Activated CD8-positive, alpha-beta memory T cell treated with anti-CD3 and anti-CD28 coated beads, Interleukin-2, amount 50 U/mL, for 48 hours (primary cell): ENCODE measurements around the gene ZNF236.
"Not testable (repeated sequence)": the region's sequence is repeated elsewhere in the genome, so short reads cannot be mapped to it uniquely, and the experiment has no call there.

Experiments
- DNase-seq: peaks from one replicate; pipeline ENCODE4 v3.0.0-alpha.2; 2020

ZNF236 gene

DNA sequence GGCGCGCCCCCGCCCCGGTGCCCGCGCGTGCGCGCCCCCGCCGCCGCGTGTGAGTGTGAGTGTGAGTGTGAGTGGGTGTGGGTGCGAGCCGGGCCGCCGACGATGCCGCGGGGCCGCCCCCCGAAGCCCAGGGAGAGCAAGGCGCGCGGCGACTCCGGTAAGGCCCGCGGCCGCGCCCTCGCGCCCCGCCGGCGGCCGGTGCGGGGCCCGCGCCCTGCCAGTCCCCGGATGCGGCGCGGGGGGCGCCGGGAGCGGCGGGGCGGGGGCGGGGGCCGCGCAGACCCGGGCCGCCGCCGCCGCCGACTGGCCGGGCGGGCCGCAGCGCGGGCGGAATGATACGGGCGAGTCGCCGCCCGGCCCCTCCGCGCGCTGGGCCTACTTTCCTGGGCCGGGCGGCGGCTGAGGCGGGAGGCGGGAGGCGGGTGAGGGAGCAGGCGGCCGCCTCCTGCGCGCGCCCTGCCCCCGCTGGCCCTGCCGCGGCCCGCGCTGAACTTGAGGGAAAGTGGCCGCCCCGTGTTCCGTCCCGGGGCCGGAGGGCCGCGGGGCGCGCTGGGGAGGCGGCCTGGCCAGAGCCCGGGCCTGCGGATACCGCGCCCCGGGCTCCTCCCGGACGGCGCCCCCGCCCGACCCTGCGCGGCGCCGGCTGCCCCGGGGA is at the start of gene ZNF236:
Gene ZNF236, plus strand, starts transcription at position 52 of the 655 bp plus-strand sequence. Its CDS starts 51 bp downstream, at position 103.
- peak; percentile 83 for DNase-seq

GRCh38 chr18:76772665-76773064 is 49.7 kb upstream of the ZNF236 start:
- no peak for DNase-seq

DNA sequence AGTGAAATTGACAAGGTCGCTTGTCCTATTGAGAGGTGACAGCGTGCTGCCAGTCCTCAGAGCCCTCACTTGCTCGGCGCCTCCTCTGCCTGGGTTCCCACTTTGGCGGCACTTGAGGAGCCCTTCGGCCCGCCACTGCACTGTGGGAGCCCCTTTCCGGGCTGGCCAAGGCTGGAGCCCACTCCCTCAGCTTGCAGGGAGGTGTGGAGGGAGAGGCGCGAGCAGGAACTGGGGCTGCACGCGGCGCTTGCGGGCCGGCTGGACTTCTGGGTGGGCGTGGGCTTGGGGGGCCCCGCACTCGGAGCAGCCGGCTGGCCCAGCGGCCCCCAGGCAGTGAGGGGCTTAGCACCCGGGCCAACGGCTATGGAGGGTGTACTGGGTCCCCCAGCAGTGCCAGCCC is 45.3 kb upstream of the ZNF236 start:
- DNase-seq = not testable (repeated sequence)

DNA sequence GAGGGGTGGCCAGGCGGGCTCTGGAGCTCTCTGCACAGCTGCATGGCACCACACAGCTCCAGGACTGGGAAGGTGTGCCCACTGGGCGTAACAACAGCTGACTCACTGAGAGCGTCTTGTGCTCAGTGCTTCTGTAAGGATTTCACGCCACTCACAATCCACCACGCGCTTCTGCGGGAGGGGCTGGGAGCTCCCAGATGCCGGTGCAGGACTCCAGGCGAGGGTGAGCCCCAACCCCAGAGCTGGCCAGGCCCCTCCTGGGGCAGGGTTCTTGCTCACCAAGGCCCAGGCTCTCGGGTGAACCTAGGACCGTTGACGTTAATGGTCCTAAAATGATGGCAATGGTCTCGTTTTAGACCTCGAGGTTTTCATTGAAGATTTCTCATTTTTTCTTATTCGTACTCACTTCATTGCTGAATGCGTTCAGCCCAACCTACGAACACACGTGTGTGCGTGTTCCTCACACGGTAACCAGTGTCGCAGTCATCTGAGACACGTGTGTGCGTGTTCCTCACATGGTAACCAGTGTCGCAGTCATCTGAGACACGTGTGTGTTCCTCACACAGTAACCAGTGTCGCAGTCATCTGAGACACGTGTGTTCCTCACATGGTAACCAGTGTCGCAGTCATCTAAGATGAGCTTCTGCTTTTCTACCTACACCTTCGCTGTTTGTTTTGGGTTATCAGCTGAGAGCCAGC is 38.4 kb upstream of the ZNF236 start:
- no peak for DNase-seq

DNA sequence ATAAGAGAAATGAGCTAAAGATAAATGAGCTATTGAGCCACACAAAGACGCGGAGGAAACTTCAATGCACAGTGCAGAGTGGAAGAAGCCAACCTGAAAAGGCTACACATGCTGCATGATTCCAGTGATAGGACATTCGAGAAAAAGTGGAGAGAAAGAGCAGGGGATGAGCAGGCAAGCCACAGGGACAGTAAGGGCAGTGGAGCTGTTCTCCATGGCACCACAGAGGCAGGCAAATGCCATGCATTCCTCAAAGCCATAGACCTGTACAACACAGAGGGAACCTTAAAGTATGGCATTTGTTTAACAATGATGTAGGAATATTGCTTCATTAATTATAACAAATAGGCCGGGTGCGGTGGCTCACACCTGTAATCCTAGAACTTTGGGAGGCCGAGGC is 36.5 kb upstream of the ZNF236 start:
- no peak for DNase-seq

GRCh38 chr18:76788571-76789317 is 33.6 kb upstream of the ZNF236 start:
- DNase-seq = no peak

DNA sequence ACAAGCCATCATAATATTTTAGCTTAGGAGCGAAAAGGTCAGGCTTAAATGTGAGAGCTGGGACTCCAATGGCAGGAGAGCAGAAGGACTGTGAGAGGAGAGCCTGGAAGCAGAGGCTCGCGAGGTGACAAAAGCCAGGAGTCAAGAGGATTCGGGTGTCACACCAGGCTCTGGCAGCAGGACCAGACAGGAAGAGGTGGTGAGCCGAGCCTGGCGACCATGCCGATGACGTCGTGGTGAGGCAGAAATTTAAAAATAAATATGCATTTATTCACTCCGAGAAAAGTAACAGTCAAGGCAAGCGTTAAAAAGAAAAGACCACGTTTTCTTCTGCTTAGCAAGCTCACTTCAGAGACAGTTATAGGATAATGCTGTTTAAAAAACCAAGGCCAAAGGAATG is 31.3 kb upstream of the ZNF236 start:
- no peak for DNase-seq

DNA sequence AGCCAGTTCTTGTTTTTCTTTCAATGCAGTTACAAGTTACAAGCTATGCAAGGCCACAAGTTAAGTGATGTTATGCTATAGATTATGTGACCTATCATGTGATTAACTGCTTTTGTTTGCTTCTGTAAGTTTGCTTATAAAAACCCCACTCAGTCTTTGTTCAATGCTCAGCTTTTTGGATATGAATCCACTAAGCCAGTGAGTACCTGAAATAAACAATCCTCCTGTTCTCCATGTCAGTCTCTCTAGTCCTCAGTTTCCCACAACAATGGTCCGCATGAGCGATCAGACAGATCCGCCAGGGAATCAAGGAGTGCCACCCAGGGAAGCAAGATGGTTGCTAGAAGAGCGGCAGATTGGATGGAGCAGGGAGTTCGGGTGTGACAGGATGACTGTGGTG is 30.7 kb upstream of the ZNF236 start:
- no peak for DNase-seq

- DNase-seq = no peak
Observed at GRCh38 chr18:76794326-76794725, 28.0 kb upstream of the ZNF236 start.

- DNase-seq = peak; percentile 81
Observed at GRCh38 chr18:76801567-76802505, 20.5 kb upstream of the ZNF236 start.

- DNase-seq = no peak
Observed at GRCh38 chr18:76803413-76803812, 18.9 kb upstream of the ZNF236 start.

DNA sequence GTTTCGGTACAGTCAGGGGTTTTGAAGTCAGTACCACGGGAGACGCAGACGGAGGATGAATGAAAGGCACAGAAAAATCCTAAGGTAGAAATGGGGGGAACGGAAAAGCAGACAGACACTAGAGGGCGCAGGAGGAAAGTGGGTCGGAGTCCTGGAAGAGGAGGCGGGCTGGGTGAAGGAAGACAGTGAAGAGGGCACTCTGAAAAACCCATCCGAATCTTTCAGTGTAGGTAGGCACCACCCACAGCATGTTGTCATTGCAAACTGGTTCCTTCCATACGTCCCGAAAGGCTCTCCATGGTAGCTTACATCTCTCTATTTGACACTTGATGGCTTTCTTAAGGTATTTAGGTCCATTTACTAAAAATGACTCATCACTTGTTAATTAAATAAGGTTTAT is 18.5 kb upstream of the ZNF236 start:
- peak; percentile 84 for DNase-seq

GRCh38 chr18:76805221-76805620 is 17.1 kb upstream of the ZNF236 start:
- DNase-seq = no peak

DNA sequence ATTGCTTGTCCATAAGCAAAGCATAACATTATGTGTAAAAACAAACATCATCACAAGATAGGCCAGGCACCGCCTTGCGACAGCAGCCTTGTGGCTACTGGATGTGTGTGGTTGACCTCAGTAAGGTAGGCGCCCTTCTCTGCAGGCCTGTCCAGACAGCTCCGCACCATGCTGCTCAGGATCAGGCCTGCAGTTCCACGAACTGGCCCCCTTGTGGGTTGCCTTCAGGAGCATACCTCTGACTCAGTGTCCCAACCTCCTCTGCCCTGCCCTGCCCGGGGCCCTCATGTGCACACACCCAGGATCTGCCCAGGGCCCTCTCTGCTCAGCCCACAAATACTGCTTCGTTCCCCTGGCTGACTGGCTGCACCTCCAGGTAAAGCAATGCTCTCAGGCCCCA is 16.1 kb upstream of the ZNF236 start:
- DNase-seq = no peak

- DNase-seq = peak; percentile 37
Observed at GRCh38 chr18:76808561-76808960, 13.8 kb upstream of the ZNF236 start.

DNA sequence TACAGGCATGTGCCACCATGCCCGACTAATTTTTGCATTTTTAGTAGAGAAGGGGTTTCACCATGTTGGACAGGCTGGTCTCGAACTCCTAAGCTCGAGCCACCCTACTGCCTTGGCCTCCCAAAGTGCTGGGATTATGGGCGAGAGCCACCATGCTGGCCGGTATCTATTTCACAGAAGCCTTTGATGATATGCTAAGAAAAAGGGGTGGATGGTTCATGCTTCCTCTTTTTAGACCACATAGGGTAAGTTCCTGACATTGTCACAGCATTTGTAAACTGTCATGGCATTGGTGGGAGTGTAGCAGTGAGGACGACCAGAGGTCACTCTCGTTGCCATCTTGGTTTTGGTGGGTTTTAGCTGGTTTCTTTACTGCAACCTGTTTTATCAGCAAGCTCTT is 10.8 kb upstream of the ZNF236 start:
- DNase-seq = peak; percentile 20

GRCh38 chr18:76814256-76814655 is 8.1 kb upstream of the ZNF236 start:
- DNase-seq = no peak

DNA sequence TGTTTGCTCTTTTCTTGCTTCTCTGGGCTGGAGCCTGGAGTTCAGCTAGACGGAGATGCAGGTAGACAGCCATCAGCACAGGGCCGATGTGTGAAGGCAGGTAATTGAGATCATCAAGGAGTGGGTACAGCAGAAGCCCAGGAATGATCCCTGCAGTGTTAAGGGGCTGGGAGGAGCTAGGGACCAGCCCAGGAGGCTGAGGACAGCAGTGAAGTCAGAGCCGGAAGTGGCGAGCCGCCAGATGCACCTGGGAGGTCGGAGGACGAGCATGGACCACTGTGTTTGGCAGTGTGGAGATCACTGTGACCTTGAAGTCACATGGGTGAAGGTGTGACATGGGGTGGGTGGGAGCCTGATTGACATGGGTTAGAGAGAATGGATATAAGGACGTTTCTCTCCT is 6.2 kb upstream of the ZNF236 start:
- DNase-seq = no peak

- DNase-seq = no peak
Observed at GRCh38 chr18:76817888-76818611, 4.3 kb upstream of the ZNF236 start.

DNA sequence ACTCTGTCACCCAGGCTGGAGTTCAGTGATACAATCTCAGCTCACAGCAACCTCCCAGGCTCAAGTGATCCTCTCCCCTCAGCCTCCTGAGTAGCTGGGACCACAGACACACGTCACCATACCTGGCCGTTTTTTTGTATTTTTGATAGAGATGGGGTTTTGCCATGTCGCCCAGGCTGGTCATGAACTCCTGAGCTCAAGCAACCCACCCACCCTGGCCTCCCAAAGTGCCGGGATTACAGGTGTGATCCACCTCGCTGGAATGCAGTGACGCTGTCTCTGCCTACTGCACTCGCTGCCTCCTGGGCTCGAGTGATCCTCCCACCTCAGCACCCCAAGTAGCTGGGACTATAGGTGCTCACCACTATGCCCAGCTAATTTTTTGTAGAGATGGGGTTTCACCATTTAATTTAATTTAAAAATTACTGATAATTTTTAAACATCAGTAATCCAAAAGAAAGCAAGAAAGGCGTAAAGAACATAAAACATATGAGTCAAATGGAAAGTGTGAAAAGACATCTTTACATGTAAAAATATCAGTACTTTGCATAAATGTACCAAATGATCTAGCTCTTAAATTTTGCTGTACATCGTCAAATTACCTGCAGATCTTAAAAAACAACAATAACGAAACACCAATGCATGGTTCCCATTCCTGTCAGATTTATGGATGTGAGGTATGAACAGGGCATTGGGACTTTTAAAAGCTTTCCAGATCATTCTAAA is 2.8 kb upstream of the ZNF236 start:
- peak; percentile 29 for DNase-seq

DNA sequence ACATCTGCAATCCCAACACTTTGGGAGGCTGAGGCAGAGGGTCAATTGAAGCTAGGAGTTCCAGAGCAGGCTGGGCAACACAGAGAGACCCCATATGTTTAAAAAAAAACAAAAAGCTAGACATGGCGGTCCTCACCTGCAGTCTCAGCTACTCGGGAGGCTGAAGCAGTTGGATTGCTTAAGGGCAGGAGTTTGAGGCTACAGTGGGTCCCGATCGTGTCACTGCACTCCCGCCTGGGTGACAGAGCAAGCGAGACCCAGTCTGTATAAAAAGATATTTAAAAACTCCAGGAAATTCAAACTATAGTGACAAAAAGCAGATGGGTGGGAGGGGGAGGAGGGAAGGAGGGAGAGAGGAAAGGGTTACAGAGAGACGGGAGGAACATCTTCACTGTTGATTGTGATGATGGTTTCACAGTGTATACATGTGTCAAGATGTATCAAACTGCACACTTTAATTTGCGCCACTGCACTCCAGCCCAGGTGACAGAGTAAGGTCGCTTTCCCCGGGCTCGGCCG is 942 bp upstream of the ZNF236 start:
- no peak for DNase-seq
